ENCODE data around the gene ATP6V0A4. TPM values are rescaled to one million over a fixed set of nuclear protein-coding genes. Genes with fewer than 3 reads are reported as not detected.
"Not testable (repeated sequence)": the region's sequence is repeated elsewhere in the genome, so short reads cannot be mapped to it uniquely, and the experiment has no call there.

The ATP6V0A4 gene
- total RNA-seq, 1 donor from 2014 or later, result not detected

GRCh38 chr7:138727336-138728099, 70.5 kb downstream of the ATP6V0A4 start:
- ATAC-seq (no peak), DNase-seq (ENCODE audit: missing footprints) (no peak)
- intact Hi-C loops (cut with DNase I), result no loop called here

- DNase-seq (ENCODE audit: missing footprints) (no peak), ATAC-seq (no peak)
- intact Hi-C loops (cut with DNase I), result no loop called here
Measured at GRCh38 chr7:138726288-138726687, 71.7 kb downstream of the ATP6V0A4 start.

GRCh38 chr7:138720286-138720685, 77.7 kb downstream of the ATP6V0A4 start:
- ATAC-seq (no peak), DNase-seq (ENCODE audit: missing footprints) (no peak)
- intact Hi-C loops (cut with DNase I), result no loop called here

- intact Hi-C loops (cut with DNase I), result no loop called here
- no peak for ATAC-seq
- DNase-seq (ENCODE audit: missing footprints), result no peak
Measured at GRCh38 chr7:138716889-138717288, 81.1 kb downstream of the ATP6V0A4 start.

- intact Hi-C loops (cut with DNase I), result no loop called here
- no peak for ATAC-seq
Measured at GRCh38 chr7:138713191-138713590, 84.8 kb downstream of the ATP6V0A4 start.

GRCh38 chr7:138712652-138713051, 85.3 kb downstream of the ATP6V0A4 start:
- intact Hi-C loops (cut with DNase I), result no loop called here
- no peak for ATAC-seq
- no peak for DNase-seq (ENCODE audit: missing footprints)

More at GRCh38 chr7:138713191-138713590, 84.8 kb downstream of the ATP6V0A4 start:
- no peak for DNase-seq (ENCODE audit: missing footprints)

- ATAC-seq (no peak), DNase-seq (ENCODE audit: missing footprints) (no peak)
- intact Hi-C loops (cut with DNase I), result no loop called here
Measured at GRCh38 chr7:138710536-138711385, 87.2 kb downstream of the ATP6V0A4 start.

GRCh38 chr7:138705167-138705566, 92.8 kb downstream of the ATP6V0A4 start:
- ATAC-seq (no peak), DNase-seq (ENCODE audit: missing footprints) (no peak)
- intact Hi-C loops (cut with DNase I), result no loop called here

- intact Hi-C loops (cut with DNase I), result no loop called here
- DNase-seq (ENCODE audit: missing footprints) (no peak), ATAC-seq (no peak)
Measured at GRCh38 chr7:138701537-138701923, 96.5 kb downstream of the ATP6V0A4 start.

- intact Hi-C loops (cut with DNase I), result no loop called here
- ATAC-seq, result no peak
- DNase-seq (ENCODE audit: missing footprints), result no peak
Measured at GRCh38 chr7:138700857-138701536, 97.0 kb downstream of the ATP6V0A4 start, which contains the start of gene SVOPL. TSS of gene SVOPL (minus strand) at chr7:138701362. CDS start at chr7:138679045, 22,317 bp downstream.

- intact Hi-C loops (cut with DNase I), result no loop called here
- ATAC-seq (no peak), DNase-seq (ENCODE audit: missing footprints) (no peak)
Measured at GRCh38 chr7:138699661-138700060, 98.3 kb downstream of the ATP6V0A4 start.

- intact Hi-C loops (cut with DNase I), result no loop called here
- DNase-seq (ENCODE audit: missing footprints) (no peak), ATAC-seq (no peak)
Measured at GRCh38 chr7:138698281-138698680, 99.7 kb downstream of the ATP6V0A4 start.

- no peak for DNase-seq (ENCODE audit: missing footprints)
- no peak for ATAC-seq
- intact Hi-C loops (cut with DNase I), result no loop called here
Measured at GRCh38 chr7:138697535-138698182, 100.3 kb downstream of the ATP6V0A4 start.

GRCh38 chr7:138695776-138696175, 102.2 kb downstream of the ATP6V0A4 start:
- DNase-seq (ENCODE audit: missing footprints); intact Hi-C loops (cut with DNase I); ATAC-seq: not testable (repeated sequence)

- ATAC-seq (no peak), DNase-seq (ENCODE audit: missing footprints) (no peak)
- intact Hi-C loops (cut with DNase I), result no loop called here
Measured at GRCh38 chr7:138695106-138695505, 102.9 kb downstream of the ATP6V0A4 start.

- intact Hi-C loops (cut with DNase I), result no loop called here
Measured at GRCh38 chr7:138691178-138691577, 106.8 kb downstream of the ATP6V0A4 start.

GRCh38 chr7:138690495-138690894, 107.5 kb downstream of the ATP6V0A4 start:
- ATAC-seq, result no peak
- intact Hi-C loops (cut with DNase I), result no loop called here

More at GRCh38 chr7:138691178-138691577, 106.8 kb downstream of the ATP6V0A4 start:
- DNase-seq (ENCODE audit: missing footprints) (no peak), ATAC-seq (no peak)

GRCh38 chr7:138688037-138688436, 110.0 kb downstream of the ATP6V0A4 start:
- intact Hi-C loops (cut with DNase I); ATAC-seq; DNase-seq (ENCODE audit: missing footprints): not testable (repeated sequence)

More at GRCh38 chr7:138690495-138690894, 107.5 kb downstream of the ATP6V0A4 start:
- no peak for DNase-seq (ENCODE audit: missing footprints)

- DNase-seq (ENCODE audit: missing footprints), result no peak
- intact Hi-C loops (cut with DNase I), result no loop called here
- ATAC-seq, result no peak
Measured at GRCh38 chr7:138684340-138684739, 113.7 kb downstream of the ATP6V0A4 start.
